Airway epithelial cell (primary cell): ENCODE data around the gene ANK3. TPM values are rescaled to one million over a fixed set of nuclear protein-coding genes. Genes with fewer than 3 reads are reported as not detected.

Experiments
- total RNA-seq: library from RNA; depleted of rRNA; stranded (reverse); fragments of >200 nt; gene quantifications from 2 replicates; pipeline ENCODE4 v1.2.3, GENCODE V29; 2015

ANK3 gene
- total RNA-seq: 20.2 and 22.6 TPM in 2 replicates

GRCh38 chr10:60389413-60390025 lies at the start of gene ANK3:
TSS of gene ANK3 (minus strand) at chr10:60389875. CDS start at chr10:60389538, 337 bp downstream.

